DOHH2 (cell line): ENCODE measurements around the gene SH3PXD2A.

Experiments
- H3F3A ChIP-seq: fragments of 200-600 bp; sonication (generic), shearing (Covaris generic); 2 replicates; pipeline ENCODE4 v1.6.0; 2016; ENCODE audit warnings: antibody characterized with exemption, mild to moderate bottlenecking; ENCODE audit not compliant: control insufficient read depth, insufficient read depth
- H3K27ac ChIP-seq: fragments of 200-600 bp; sonication (generic); 2 replicates; pipeline ENCODE4 v1.5.1; 2014; ENCODE audit warnings: low read depth, mild to moderate bottlenecking, low read length, moderate library complexity
- H3K27me3 ChIP-seq: fragments of 200-600 bp; sonication (generic); 2 replicates; pipeline ENCODE4 v1.6.1; 2014; ENCODE audit warnings: mild to moderate bottlenecking, low read length, mixed read lengths; ENCODE audit not compliant: control insufficient read depth
- H3K36me3 ChIP-seq: fragments of 200-600 bp; sonication (generic); 2 replicates; pipeline ENCODE4 v1.6.1; 2014; ENCODE audit warnings: mild to moderate bottlenecking, low read length, moderate library complexity, mixed read lengths; ENCODE audit not compliant: control insufficient read depth
- H3K4me1 ChIP-seq: fragments of 200-600 bp; sonication (generic); 2 replicates; pipeline ENCODE4 v1.6.1; 2014; ENCODE audit warnings: mild to moderate bottlenecking, low read length, mixed read lengths; ENCODE audit not compliant: control insufficient read depth
- H3K4me2 ChIP-seq: fragments of 200-600 bp; sonication (generic); 2 replicates; pipeline ENCODE4 v1.6.0; 2014; ENCODE audit warnings: mild to moderate bottlenecking, low read length, moderate library complexity
- H3K4me3 ChIP-seq: fragments of 200-600 bp; sonication (generic); 2 replicates; pipeline ENCODE4 v1.5.1; 2014; ENCODE audit warnings: mild to moderate bottlenecking, low read length, mixed read lengths
- H3K79me2 ChIP-seq: fragments of 200-600 bp; sonication (generic); 2 replicates; pipeline ENCODE4 v1.6.1; 2014; ENCODE audit warnings: mild to moderate bottlenecking, low read length, mixed read lengths; ENCODE audit not compliant: control insufficient read depth
- H3K9me2 ChIP-seq: fragments of 200-600 bp; sonication (generic); replicated peaks from 2 replicates; pipeline ENCODE4 v1.6.1; 2014; ENCODE audit warnings: mild to moderate bottlenecking, low read length, mixed read lengths; ENCODE audit not compliant: control insufficient read depth
- H3K9me3 ChIP-seq: fragments of 200-600 bp; sonication (generic); 2 replicates; pipeline ENCODE4 v1.6.1; 2014; ENCODE audit warnings: antibody characterized with exemption, low read length, mixed read lengths; ENCODE audit not compliant: control insufficient read depth, insufficient read depth
- H4K20me1 ChIP-seq: fragments of 200-600 bp; sonication (generic); 2 replicates; pipeline ENCODE4 v1.6.0; 2014; ENCODE audit warnings: low read depth, mild to moderate bottlenecking, antibody characterized with exemption, low read length, moderate library complexity; ENCODE audit not compliant: control insufficient read depth, insufficient read depth
- EZH2phosphoT487 ChIP-seq: fragments of 200-600 bp; sonication (generic); IDR thresholded peaks from 2 replicates; pipeline ENCODE4 v1.6.1; 2017; ENCODE audit warnings: borderline replicate concordance, mild to moderate bottlenecking, antibody characterized with exemption, low read length, moderate library complexity, mixed read lengths
- TF ChIP-seq, protein P1 (sequence below): fragments of 200-600 bp; sonication (generic); IDR thresholded peaks from one replicate; pipeline ENCODE4 v1.5.1; 2014; ENCODE audit warnings: antibody characterized with exemption, mild to moderate bottlenecking, low read depth, low read length; ENCODE audit not compliant: poor library complexity, severe bottlenecking

The SH3PXD2A gene

DNA sequence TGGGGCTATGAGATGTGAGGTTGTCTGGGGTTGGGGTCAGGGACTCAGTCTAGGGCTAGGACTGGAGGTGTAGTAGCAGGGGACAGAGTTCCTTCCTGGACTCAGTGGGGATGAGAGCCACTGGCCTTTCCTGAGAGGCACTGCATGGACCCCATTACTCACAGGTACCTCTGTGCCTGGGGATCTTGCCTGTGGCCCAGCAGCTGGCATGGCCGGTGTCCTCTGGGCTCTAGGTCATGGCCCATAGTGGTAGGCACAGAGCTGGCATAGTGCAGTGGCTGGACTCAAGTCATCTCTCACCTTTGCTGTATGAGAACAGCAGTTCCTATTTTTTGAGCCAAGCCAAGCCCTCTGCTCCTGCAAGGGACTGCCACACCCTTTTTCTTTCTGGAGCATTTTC, 310.0 kb downstream of the SH3PXD2A start:
- peaks cover 62% of the 10 kb centered on the region for H3K4me1 ChIP-seq
- H3K4me3 ChIP-seq: no peak overlapping the region
- H4K20me1 ChIP-seq: no peaks in the 10 kb centered on the region
- no peaks in the 10 kb centered on the region for H3K36me3 ChIP-seq
- H3K9me2 ChIP-seq: no peaks in the 10 kb centered on the region
- H3K27ac ChIP-seq: no peak overlapping the region
- H3K4me2 ChIP-seq: no peak overlapping the region
- no peak for TF ChIP-seq EZH2phosphoT487
- TF ChIP-seq, protein P1, sequence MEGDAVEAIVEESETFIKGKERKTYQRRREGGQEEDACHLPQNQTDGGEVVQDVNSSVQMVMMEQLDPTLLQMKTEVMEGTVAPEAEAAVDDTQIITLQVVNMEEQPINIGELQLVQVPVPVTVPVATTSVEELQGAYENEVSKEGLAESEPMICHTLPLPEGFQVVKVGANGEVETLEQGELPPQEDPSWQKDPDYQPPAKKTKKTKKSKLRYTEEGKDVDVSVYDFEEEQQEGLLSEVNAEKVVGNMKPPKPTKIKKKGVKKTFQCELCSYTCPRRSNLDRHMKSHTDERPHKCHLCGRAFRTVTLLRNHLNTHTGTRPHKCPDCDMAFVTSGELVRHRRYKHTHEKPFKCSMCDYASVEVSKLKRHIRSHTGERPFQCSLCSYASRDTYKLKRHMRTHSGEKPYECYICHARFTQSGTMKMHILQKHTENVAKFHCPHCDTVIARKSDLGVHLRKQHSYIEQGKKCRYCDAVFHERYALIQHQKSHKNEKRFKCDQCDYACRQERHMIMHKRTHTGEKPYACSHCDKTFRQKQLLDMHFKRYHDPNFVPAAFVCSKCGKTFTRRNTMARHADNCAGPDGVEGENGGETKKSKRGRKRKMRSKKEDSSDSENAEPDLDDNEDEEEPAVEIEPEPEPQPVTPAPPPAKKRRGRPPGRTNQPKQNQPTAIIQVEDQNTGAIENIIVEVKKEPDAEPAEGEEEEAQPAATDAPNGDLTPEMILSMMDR: no peak
- H3K79me2 ChIP-seq: no peaks in the 10 kb centered on the region
- no peaks in the 10 kb centered on the region for H3K27me3 ChIP-seq
- no peaks in the 10 kb centered on the region for H3F3A ChIP-seq
- no peaks in the 10 kb centered on the region for H3K9me3 ChIP-seq

DNA sequence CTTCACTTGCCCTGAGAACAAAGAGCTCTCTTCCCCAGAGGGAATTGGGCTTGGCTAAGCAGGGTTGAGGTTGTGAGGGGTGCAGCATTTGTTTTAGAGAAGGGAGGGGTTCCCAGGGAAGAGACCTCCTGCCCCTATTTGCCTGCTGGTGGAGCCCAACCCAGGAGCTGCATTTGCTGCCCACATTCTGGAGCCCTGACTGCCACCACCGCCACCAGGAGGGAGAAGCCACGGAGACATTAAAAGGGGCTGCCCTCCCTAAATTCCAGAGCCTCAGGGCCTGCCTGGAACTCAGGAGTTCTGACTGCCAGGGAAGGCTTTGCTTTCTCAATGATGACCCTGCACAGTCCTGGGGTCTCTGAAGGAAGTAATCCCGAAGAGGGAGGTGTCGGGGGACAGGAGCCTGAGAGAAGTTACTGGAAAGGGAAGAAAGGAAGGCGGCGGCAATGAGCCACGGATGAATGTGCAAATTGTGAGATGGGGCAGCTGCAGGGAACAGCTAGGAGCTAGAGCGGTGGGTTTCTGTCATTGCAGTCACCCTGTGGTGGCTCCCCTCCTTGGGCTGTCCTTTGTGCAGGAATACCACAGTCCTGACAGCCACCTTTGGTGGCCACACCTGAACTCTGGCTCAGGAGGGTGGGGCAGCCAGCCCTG, 310.6 kb downstream of the SH3PXD2A start:
- H3K4me1 ChIP-seq: peaks cover 62% of the 10 kb centered on the region
- H3K36me3 ChIP-seq: no peaks in the 10 kb centered on the region
- TF ChIP-seq EZH2phosphoT487: no peak
- TF ChIP-seq, protein P1: no peak
- H3K79me2 ChIP-seq: no peaks in the 10 kb centered on the region
- H3K9me3 ChIP-seq: no peaks in the 10 kb centered on the region
- H3K9me2 ChIP-seq: no peaks in the 10 kb centered on the region
- no peak overlapping the region for H3K4me2 ChIP-seq
- H3K27ac ChIP-seq: no peak overlapping the region
- no peaks in the 10 kb centered on the region for H4K20me1 ChIP-seq
- H3K27me3 ChIP-seq: no peaks in the 10 kb centered on the region
- H3K4me3 ChIP-seq: no peak overlapping the region
- no peaks in the 10 kb centered on the region for H3F3A ChIP-seq
